HG02623 (cell line): ENCODE results near the gene HAL.

Experiments
- ATAC-seq: cut with Tn5 transposase; IDR thresholded peaks from one replicate; pipeline ENCODE4 v1.9.1; 2021; ENCODE audit warnings: moderate library complexity; ENCODE audit not compliant: unreplicated experiment

HAL gene, protein sequence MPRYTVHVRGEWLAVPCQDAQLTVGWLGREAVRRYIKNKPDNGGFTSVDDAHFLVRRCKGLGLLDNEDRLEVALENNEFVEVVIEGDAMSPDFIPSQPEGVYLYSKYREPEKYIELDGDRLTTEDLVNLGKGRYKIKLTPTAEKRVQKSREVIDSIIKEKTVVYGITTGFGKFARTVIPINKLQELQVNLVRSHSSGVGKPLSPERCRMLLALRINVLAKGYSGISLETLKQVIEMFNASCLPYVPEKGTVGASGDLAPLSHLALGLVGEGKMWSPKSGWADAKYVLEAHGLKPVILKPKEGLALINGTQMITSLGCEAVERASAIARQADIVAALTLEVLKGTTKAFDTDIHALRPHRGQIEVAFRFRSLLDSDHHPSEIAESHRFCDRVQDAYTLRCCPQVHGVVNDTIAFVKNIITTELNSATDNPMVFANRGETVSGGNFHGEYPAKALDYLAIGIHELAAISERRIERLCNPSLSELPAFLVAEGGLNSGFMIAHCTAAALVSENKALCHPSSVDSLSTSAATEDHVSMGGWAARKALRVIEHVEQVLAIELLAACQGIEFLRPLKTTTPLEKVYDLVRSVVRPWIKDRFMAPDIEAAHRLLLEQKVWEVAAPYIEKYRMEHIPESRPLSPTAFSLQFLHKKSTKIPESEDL

DNA sequence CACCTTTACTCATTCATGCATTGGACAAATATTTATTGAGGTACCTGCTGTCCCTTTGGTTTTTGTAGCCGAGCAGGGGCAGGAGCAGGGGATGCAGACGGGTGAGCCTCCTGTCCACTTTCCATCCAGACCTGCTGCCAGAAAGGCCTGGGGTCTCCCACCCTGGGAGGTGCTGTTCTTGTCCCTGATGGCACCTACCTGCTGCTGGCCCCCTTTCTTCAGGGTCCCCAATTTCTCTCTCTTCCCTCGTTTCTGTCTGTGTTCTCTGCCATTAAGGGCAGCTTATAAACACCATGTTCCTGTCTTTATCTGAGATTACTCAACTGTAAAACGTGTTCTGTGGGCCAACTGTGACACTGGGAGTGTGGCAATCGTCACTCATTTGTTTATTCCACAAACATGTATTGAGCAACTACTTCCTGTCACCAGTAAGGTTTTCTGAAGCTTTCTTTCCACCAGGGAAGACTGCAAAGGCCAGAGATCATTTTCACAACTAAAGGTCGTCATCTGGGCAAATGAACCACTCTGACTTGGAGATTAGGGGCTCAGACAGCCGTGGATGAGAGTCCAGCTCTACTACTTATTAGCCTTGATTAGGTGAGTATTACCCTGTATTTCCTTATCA is at the start of gene HAL:
TSS of gene HAL (minus strand) at position 311 of the 625 bp plus-strand sequence. CDS start 434 bp downstream, outside the sequence.
- no peak for ATAC-seq

DNA sequence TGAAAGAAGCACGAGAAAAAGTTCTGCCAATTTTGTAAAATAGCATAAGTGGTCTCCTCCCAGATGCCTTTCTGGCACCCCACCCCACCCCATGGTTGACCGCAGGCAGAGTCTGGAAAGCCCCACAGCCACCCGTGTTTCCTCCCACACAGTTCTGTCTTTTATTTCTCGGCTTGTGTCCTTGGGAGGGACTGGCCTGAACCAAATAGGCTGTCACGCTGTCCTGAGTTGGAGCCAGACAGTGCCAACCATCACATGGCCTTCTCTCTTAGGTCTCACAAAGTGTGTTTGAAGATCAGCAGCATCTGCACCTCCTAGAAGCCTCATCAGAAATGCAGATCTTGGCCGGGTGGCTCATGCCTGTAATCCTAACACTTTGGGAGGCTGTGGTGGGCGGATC is 49.4 kb upstream of the HAL start:
- no peak for ATAC-seq

- no peak for ATAC-seq
Observed at GRCh38 chr12:96044943-96045290, 48.8 kb upstream of the HAL start.

DNA sequence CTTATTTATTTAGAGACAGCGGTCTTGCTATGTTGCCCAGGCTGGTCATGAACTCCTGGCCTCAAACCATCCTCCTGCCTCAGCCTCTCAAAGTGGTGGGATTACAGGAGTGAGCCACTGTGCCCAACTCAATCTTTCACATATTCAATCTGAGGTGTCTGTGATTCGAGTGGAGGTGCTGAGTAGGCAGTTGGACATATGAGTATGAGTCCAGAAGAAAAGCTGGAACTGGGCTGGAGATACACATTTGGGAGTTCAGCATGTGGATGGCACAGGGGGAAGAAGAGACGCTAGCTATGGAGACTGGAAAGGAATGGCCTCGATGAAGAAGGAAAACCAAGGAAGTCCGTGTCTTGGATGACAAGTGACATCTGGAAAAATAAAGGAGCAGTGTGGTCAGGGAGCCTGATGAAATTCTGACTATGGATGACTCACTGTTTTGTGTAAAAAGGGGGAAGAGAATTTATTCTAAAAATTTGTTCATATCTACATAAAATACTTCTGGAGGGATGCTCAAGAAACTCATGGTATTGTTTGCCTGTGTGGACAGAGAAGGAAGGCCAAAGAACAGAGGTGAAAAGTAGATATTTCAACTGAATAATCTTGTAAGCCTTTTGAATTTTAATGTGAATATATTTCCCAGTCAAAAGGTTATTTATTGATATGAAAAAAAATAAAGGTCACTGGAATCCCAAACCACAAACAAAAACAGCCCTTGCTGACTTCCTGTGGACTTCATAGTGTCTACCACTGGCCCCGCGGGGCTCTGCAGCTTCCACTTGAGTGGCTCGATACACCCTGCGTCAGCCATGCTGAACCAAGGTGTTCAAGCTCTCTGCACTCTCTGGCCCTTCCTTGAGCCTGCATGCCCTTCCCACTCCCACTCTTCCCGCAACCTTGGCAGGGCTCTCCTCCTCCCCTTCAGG is 48.1 kb upstream of the HAL start:
- ATAC-seq = no peak

DNA sequence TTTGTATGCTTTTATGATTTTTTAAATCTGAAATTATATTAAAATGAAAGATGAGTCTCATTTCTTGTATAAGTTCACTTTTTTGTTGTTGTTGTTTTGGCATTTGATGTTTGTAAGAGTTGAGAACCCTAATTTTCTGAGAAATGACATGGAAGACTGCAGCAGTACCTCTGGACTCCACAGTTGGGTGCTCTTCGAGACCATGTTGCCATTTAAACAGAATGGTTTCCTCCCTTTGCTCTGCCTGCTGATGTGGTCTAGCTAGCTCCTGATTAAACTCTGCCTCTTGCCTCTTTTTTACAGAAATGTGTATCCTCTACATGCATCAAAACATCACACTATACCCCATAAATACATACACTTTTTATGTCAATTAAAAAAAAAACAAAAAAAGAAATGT is 45.0 kb upstream of the HAL start:
- ATAC-seq = no peak

GRCh38 chr12:96040305-96041133 is 44.4 kb upstream of the HAL start:
- ATAC-seq = no peak

DNA sequence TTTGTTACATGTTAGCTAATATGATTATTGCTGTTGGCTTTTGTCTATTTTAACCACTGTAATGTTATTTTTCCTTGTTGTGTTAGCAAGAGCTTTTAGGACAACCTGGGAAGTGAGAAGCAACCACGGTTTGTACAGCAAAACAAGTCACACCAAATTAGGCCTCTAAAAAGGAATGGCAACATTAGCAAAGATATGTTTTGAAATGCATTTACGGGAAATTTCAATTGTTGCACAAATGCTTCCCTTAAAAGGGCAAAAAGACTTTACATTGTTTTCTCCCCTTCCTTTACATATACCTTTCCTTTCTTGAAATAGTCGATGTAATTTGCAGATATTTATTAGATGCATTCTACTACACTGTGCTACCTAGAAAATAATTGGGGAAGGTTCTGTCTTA is 43.4 kb upstream of the HAL start:
- no peak for ATAC-seq

GRCh38 chr12:96036765-96037455 is 40.8 kb upstream of the HAL start:
- ATAC-seq = no peak

- peak; percentile 92 for ATAC-seq
Observed at GRCh38 chr12:96035283-96036236, 39.4 kb upstream of the HAL start, which contains the start of gene LTA4H. LTA4H (minus strand) TSS chr12:96035587; CDS start chr12:96035519, 68 bp downstream.

- ATAC-seq = peak; percentile 9
Observed at GRCh38 chr12:96034621-96035282, 38.6 kb upstream of the HAL start.

DNA sequence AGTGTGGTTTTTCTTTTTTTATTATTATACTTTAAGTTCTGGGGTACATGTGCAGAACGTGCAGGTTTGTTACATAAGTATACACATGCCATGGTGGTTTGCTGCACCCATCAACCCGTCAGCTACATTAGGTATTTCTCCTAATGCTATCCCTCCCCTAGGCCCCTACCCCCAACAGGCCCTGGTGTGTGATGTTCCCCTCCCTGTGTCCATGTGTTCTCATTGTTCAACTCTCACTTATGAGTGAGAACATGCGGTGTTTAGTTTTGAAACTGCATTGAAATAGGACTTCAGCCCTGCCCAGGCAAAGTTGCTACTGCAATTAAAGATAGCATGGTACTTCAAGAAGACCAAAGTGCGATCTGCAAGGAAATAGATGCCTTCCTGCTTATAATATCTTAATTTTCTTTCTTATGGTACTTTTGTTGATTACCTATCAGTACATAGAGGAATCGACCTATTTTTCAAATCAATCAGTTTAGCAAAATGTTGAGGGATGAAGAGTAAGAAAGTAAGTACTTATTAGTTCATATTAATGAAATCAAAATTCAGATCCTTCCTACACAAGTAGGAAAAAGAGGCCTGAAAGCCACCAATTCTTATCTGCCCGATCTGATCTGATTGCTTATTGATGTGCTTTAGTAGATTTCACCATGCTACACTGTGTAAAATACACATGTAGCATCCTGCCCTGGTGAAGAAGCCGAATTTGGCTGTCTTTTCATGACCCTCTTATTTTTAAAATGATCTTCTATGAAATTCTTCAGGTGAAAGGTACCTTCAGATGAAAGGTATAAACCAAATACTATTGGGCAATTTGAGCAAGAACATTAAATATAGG is 37.6 kb upstream of the HAL start:
- ATAC-seq = no peak

DNA sequence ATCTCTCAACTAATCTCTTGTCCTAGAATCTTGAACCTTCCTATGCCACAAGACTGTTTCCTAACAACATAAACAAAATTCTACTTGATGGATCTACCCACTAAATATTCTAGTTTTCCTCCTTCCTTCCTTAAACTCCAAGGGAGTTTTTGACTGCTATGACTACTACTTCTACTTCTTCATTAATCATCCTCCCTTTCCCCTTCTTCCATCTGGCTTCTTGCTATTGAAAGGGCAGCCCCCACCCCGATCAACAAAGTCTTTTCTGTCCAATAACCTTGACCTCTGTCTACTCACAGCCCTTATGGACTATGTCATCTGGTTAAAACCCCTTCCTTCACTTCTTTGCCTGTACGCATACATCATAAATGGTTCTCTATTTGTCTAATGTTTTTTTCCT is 33.7 kb upstream of the HAL start:
- no peak for ATAC-seq

- ATAC-seq = no peak
Observed at GRCh38 chr12:96028538-96028937, 32.4 kb upstream of the HAL start.

DNA sequence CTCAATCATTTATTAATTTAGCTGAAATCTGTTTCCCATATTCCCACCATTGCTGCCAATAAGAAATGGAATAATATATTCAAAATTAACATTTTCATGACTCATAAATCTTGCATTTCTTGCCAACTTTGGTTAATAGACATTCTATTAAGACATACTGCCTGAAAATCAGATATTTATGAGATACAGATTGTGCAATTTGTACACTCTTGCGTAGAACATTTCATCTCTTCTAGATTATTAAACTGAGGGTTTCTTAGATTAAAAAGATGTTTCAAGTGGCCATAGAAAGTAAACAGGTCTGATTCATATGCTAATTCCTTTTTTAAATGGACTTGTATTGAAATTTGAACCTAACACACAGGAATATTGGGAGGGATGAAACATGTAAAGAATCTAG is 30.2 kb upstream of the HAL start:
- ATAC-seq = no peak

- ATAC-seq = no peak
Observed at GRCh38 chr12:96025518-96025917, 29.4 kb upstream of the HAL start.

- peak; percentile 96 for ATAC-seq
Observed at GRCh38 chr12:96020314-96021003, 24.3 kb upstream of the HAL start.
